Peyer's patch (tissue), 4 donors: Measurements from ENCODE around the gene PARP1. TPM values are rescaled to one million over a fixed set of nuclear protein-coding genes. Genes with fewer than 3 reads are reported as not detected.
A peak's percentile ranks its signal among the peaks of the same experiment; 100 is the strongest.

Source experiments
- DNase-seq, 3 donors: peaks; one replicate each; pipeline ENCODE4 v3.0.0-alpha.2; 2017 to 2019
- H3K27ac ChIP-seq, 4 donors: fragments of 200-600 bp; sonication (generic); one replicate each; pipeline ENCODE4 v1.5.1; 2016 to 2019
- H3K27me3 ChIP-seq, 2 donors: fragments of 200-600 bp; sonication (generic); one replicate each; pipeline ENCODE4 v1.5.1; 2019
- H3K36me3 ChIP-seq, 3 donors: fragments of 200-600 bp; sonication (generic); one replicate each; pipeline ENCODE4 v1.5.1; 2016 to 2019
- H3K4me1 ChIP-seq, 4 donors: fragments of 200-600 bp; sonication (generic); one replicate each; pipeline ENCODE4 v1.5.1; 2016 to 2019
- H3K4me3 ChIP-seq, 4 donors: fragments of 200-600 bp; sonication (generic); 1 replicate in 3 of 4; 2 replicates in 1 of 4; pipeline ENCODE4 v1.5.1; 2016 to 2019; ENCODE audit warnings: mild to moderate bottlenecking in 1 of 4
- H3K9me3 ChIP-seq, 4 donors: fragments of 200-600 bp; sonication (generic); one replicate each; pipeline ENCODE4 v1.5.1; 2016 to 2019; ENCODE audit warnings: mild to moderate bottlenecking in 1 of 4
- POLR2A ChIP-seq, 2 donors: fragments of 450-650 bp; IDR thresholded peaks; one replicate each; pipeline ENCODE4 v1.5.1; 2017; ENCODE audit warnings: antibody characterized with exemption in 2 of 2, mild to moderate bottlenecking in 2 of 2, moderate library complexity in 2 of 2
- total RNA-seq, 4 donors: library from RNA; depleted of rRNA; stranded (reverse); fragments of >200 nt; gene quantifications; one replicate each; pipeline ENCODE4 v1.1.0, GENCODE V29; 2016
- TF ChIP-seq, protein P1 (sequence below), 6 experiments: fragments of 450-650 bp in 4 of 6; fragments of 200-600 bp in 2 of 6; sonication (generic) in 1 of 6; IDR thresholded peaks; one replicate each; pipeline ENCODE4 v1.5.1; 2017 to 2019; ENCODE audit warnings: antibody characterized with exemption in 6 of 6, mild to moderate bottlenecking in 3 of 6, moderate library complexity in 1 of 6

Gene PARP1
- total RNA-seq, 4 donors from 2014 or later = 25.2 to 145 (median 54.4) TPM

DNA sequence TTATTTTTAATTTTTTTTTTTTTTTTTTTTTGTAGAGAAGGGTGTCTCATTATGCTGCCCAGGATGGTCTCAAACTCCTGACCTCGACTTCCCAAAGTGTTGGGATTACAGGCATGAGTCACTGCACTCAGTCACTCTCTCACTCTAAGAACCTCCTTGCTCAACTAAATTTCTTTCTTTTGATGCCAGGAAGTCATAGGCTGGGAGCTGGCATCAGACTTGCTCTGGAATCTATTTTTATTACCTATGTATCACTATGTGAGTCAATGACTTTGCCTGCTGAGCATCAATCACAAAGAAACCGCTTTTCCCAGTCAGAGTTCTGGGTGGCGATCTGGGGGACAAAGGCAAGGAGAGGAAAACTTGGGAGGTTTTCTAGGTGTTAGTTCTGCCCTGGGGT, 35.5 kb upstream of the PARP1 start:
- TF ChIP-seq, protein P1, sequence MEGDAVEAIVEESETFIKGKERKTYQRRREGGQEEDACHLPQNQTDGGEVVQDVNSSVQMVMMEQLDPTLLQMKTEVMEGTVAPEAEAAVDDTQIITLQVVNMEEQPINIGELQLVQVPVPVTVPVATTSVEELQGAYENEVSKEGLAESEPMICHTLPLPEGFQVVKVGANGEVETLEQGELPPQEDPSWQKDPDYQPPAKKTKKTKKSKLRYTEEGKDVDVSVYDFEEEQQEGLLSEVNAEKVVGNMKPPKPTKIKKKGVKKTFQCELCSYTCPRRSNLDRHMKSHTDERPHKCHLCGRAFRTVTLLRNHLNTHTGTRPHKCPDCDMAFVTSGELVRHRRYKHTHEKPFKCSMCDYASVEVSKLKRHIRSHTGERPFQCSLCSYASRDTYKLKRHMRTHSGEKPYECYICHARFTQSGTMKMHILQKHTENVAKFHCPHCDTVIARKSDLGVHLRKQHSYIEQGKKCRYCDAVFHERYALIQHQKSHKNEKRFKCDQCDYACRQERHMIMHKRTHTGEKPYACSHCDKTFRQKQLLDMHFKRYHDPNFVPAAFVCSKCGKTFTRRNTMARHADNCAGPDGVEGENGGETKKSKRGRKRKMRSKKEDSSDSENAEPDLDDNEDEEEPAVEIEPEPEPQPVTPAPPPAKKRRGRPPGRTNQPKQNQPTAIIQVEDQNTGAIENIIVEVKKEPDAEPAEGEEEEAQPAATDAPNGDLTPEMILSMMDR (IDR thresholded peaks at IDR 0.05) = no peak
- TF ChIP-seq POLR2A (IDR thresholded peaks at IDR 0.05) = no peak
- H3K4me3 ChIP-seq = no peak overlapping the region
- H3K9me3 ChIP-seq = no peaks in the 10 kb centered on the region
- DNase-seq = no peak
- no peaks in the 10 kb centered on the region for H3K36me3 ChIP-seq
- no peak overlapping the region for H3K27ac ChIP-seq
- H3K4me1 ChIP-seq = peaks cover 0 to 6% (median 0%) of the 10 kb centered on the region in 4 donors
- no peaks in the 10 kb centered on the region for H3K27me3 ChIP-seq

DNA sequence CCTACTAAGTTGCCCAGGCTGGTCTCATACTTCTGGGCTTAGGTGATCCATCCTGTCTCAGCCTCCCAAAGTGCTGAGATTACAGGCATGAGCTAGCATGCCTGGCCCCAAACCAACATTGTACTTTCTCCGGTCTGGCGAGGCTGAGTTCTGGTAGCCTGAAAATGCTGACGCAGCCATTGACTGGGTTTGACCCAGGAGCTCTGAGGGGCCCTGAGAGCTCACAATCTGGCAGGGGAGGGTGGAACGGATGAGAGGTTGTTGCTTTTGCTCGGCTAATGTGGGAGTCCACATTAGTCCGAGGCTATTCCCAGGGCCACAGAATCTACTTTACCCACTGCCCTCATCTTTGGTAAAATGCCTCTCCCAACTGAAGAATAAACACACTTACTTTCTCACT, 35.1 kb upstream of the PARP1 start:
- no peak overlapping the region for H3K4me3 ChIP-seq
- TF ChIP-seq, protein P1 (IDR thresholded peaks at IDR 0.05) = no peak
- TF ChIP-seq POLR2A (IDR thresholded peaks at IDR 0.05) = no peak
- DNase-seq = no peak

DNA sequence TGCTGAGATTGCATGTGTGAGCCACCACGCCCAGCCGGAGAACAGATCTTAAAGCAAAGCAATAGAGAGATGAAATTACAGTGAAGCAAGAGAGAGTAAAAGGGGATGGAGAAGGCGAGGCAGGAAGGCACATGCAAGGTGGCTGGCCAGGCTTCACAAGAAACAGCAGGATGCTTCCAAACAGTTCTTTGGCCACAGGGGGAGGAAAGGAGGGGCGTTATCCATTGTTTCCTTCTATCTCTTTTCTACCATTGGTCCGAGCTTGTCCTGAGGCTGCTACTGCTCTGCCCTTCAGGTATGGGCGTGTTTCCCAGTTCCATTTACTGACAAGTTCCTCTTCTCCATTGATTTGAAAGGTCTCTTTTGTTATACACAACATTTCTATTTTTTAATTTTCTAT, 33.7 kb upstream of the PARP1 start:
- no peak for TF ChIP-seq POLR2A (IDR thresholded peaks at IDR 0.05)
- TF ChIP-seq, protein P1 (IDR thresholded peaks at IDR 0.05) = no peak
- no peak overlapping the region for H3K27ac ChIP-seq
- no peaks in the 10 kb centered on the region for H3K36me3 ChIP-seq
- H3K4me3 ChIP-seq = no peak overlapping the region
- no peak for DNase-seq
- H3K9me3 ChIP-seq = no peaks in the 10 kb centered on the region
- H3K27me3 ChIP-seq = no peaks in the 10 kb centered on the region
- H3K4me1 ChIP-seq = peaks cover 0 to 6% (median 0%) of the 10 kb centered on the region in 4 donors

More for the DNA sequence above, 35.1 kb upstream of the PARP1 start:
- H3K27me3 ChIP-seq = no peaks in the 10 kb centered on the region
- peaks cover 0 to 6% (median 0%) of the 10 kb centered on the region in 4 donors for H3K4me1 ChIP-seq
- no peaks in the 10 kb centered on the region for H3K36me3 ChIP-seq
- no peaks in the 10 kb centered on the region for H3K9me3 ChIP-seq
- no peak overlapping the region for H3K27ac ChIP-seq

DNA sequence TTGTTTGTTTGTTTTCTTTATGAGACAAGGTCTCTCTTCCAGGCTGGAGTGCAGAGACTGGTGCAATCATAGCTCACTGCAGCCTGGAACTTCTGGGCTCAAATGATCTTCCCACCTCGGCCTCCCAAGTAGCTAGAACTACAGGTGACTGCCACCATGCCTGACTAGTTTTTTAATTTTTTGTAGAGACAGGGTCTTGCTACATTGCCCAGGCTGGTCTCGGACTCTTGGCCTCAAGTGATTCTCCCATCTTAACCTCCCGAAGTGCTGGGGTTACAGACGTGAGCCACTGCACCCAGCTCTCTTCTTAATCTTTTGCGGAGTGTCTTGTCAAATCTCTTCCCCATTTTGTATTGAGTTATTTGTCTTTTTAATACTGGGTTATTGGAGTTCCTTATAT, 32.6 kb upstream of the PARP1 start:
- TF ChIP-seq, protein P1 (IDR thresholded peaks at IDR 0.05) = no peak
- no peak for TF ChIP-seq POLR2A (IDR thresholded peaks at IDR 0.05)
- Histone ChIP-seq H3K4me1 (peaks cover 0 to 5% (median 0%) of the 10 kb centered on the region in 4 donors), H3K4me3 (no peak overlapping the region), H3K27me3 (no peaks in the 10 kb centered on the region), H3K27ac (no peak overlapping the region), H3K9me3 (no peaks in the 10 kb centered on the region), H3K36me3 (no peaks in the 10 kb centered on the region)
- no peak for DNase-seq

DNA sequence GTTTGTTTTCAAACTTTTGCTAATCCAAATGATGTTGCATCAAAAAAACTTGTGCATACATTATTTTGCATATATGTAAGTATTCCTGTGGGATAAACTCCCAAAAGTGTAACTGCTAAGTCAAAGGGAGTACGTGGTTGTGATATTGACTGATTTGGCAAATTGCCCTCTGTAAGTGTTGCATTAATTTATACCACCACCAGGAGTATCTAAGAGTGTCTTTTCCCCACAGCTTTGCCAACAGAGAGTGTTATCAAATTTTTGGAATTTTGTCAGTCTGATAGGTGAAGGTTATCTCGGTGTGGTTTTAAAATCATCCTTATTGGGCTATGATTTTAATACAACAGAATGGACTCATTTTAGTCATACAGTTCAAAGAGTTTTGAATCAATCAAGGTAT, 30.1 kb upstream of the PARP1 start:
- TF ChIP-seq POLR2A (IDR thresholded peaks at IDR 0.05) = no peak
- TF ChIP-seq, protein P1 (IDR thresholded peaks at IDR 0.05) = peak in 4 of 6 experiments; percentile 26 to 33 (median 30)

More for the DNA sequence above, 30.1 kb upstream of the PARP1 start:
- no peak for DNase-seq
- Histone ChIP-seq H3K27ac (no peak overlapping the region), H3K36me3 (no peaks in the 10 kb centered on the region), H3K4me3 (no peak overlapping the region), H3K4me1 (no peaks in the 10 kb centered on the region), H3K27me3 (no peaks in the 10 kb centered on the region), H3K9me3 (no peaks in the 10 kb centered on the region)
